ENCODE results near the gene SPACA9. TPM values are rescaled to one million over a fixed set of nuclear protein-coding genes. Genes with fewer than 3 reads are reported as not detected.

The SPACA9 gene
- total and polyA plus RNA-seq, 2 experiments from 2014 or later, result 1.1 to 1.5 TPM

GRCh38 chr9:132875159-132875558, 3.5 kb upstream of the SPACA9 start:
- Mint-ChIP-seq H3K4me1 (no peaks in the 10 kb centered on the region), H3K4me3 (no peak overlapping the region)

More at GRCh38 chr9:132875159-132875558, 3.5 kb upstream of the SPACA9 start:
- no peak for DNase-seq (ENCODE audit: low spot score)
- H3K4me3 ChIP-seq, result no peak overlapping the region
- peaks cover 10% of the 10 kb centered on the region for H3K27me3 Mint-ChIP-seq (ENCODE audit: insufficient read depth, low read depth, poor library complexity)
- no peak overlapping the region for H3K27ac ChIP-seq (ENCODE audit: low read depth)
- no peaks in the 10 kb centered on the region for H3F3A ChIP-seq (replicated peaks; ENCODE audit: low read depth)
- peaks cover 31% of the 10 kb centered on the region for H3K27me3 ChIP-seq (ENCODE audit: insufficient read depth)
- H4K20me1 ChIP-seq (replicated peaks; ENCODE audit: insufficient read depth), result no peaks in the 10 kb centered on the region
- H3K4me1 ChIP-seq (ENCODE audit: insufficient read depth), result no peaks in the 10 kb centered on the region
- no peak overlapping the region for H3K27ac Mint-ChIP-seq
- H2AFZ ChIP-seq, result no peak overlapping the region
- no peaks in the 10 kb centered on the region; the same call in 2 of the 3 replicates for H3K36me3 Mint-ChIP-seq (ENCODE audit: low read depth)
- no peaks in the 10 kb centered on the region for H3K36me3 ChIP-seq (ENCODE audit: insufficient read depth)
- no peak overlapping the region for H3K4me2 ChIP-seq
- no peaks in the 10 kb centered on the region for H3K9me2 ChIP-seq (ENCODE audit: insufficient read depth)
- no peak for ATAC-seq
- no peaks in the 10 kb centered on the region for H3K79me2 ChIP-seq (replicated peaks; ENCODE audit: insufficient read depth)
- TF ChIP-seq EZH2 (IDR thresholded peaks at IDR 0.05; ENCODE audit: low read depth, unreplicated experiment) (no peak), NANOG (IDR thresholded peaks at IDR 0.05; ENCODE audit: borderline replicate concordance) (no peak), CTCF (conservative IDR thresholded peaks at IDR 0.05; ENCODE audit: low read depth in 2 of 2) (no peak), STAT1 (IDR thresholded peaks at IDR 0.05; ENCODE audit: unreplicated experiment) (no peak), POLR2AphosphoS5 (IDR thresholded peaks at IDR 0.05; ENCODE audit: low read depth) (no peak), CREB1 (CRISPR knock-in tag; IDR thresholded peaks at IDR 0.05; ENCODE audit: low read depth) (no peak), ETS1 (IDR thresholded peaks at IDR 0.05) (no peak)
- TF ChIP-seq, protein P1, sequence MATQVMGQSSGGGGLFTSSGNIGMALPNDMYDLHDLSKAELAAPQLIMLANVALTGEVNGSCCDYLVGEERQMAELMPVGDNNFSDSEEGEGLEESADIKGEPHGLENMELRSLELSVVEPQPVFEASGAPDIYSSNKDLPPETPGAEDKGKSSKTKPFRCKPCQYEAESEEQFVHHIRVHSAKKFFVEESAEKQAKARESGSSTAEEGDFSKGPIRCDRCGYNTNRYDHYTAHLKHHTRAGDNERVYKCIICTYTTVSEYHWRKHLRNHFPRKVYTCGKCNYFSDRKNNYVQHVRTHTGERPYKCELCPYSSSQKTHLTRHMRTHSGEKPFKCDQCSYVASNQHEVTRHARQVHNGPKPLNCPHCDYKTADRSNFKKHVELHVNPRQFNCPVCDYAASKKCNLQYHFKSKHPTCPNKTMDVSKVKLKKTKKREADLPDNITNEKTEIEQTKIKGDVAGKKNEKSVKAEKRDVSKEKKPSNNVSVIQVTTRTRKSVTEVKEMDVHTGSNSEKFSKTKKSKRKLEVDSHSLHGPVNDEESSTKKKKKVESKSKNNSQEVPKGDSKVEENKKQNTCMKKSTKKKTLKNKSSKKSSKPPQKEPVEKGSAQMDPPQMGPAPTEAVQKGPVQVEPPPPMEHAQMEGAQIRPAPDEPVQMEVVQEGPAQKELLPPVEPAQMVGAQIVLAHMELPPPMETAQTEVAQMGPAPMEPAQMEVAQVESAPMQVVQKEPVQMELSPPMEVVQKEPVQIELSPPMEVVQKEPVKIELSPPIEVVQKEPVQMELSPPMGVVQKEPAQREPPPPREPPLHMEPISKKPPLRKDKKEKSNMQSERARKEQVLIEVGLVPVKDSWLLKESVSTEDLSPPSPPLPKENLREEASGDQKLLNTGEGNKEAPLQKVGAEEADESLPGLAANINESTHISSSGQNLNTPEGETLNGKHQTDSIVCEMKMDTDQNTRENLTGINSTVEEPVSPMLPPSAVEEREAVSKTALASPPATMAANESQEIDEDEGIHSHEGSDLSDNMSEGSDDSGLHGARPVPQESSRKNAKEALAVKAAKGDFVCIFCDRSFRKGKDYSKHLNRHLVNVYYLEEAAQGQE (IDR thresholded peaks at IDR 0.05; ENCODE audit: unreplicated experiment), result no peak
- H3K9me3 Mint-ChIP-seq, result no peaks in the 10 kb centered on the region

All from GM23338 (cell line).